ENCODE data around the gene KYNU.

KYNU gene

GRCh38 chr2:143056550-143056949 is 179.1 kb downstream of the KYNU start:
- no peak for TF ChIP-seq GATA3 (IDR thresholded peaks at IDR 0.05; ENCODE audit: low read depth, low read length)
- TF ChIP-seq GATA2 (IDR thresholded peaks at IDR 0.05; ENCODE audit: low read depth, low read length), result no peak

- TF ChIP-seq GATA2 (IDR thresholded peaks at IDR 0.05; ENCODE audit: low read depth, low read length) (no peak), GATA3 (IDR thresholded peaks at IDR 0.05; ENCODE audit: low read depth, low read length) (no peak)
Observed at GRCh38 chr2:143058851-143059250, 181.4 kb downstream of the KYNU start.

GRCh38 chr2:143063612-143064200 is 186.2 kb downstream of the KYNU start:
- TF ChIP-seq GATA3 (IDR thresholded peaks at IDR 0.05; ENCODE audit: low read depth, low read length) (no peak), GATA2 (IDR thresholded peaks at IDR 0.05; ENCODE audit: low read depth, low read length) (no peak)

GRCh38 chr2:143068094-143068493 is 190.6 kb downstream of the KYNU start:
- TF ChIP-seq GATA2 (IDR thresholded peaks at IDR 0.05; ENCODE audit: low read depth, low read length), result no peak
- TF ChIP-seq GATA3 (IDR thresholded peaks at IDR 0.05; ENCODE audit: low read depth, low read length), result no peak

GRCh38 chr2:143068509-143068908 is 191.0 kb downstream of the KYNU start:
- no peak for TF ChIP-seq GATA3 (IDR thresholded peaks at IDR 0.05; ENCODE audit: low read depth, low read length)
- TF ChIP-seq GATA2 (IDR thresholded peaks at IDR 0.05; ENCODE audit: low read depth, low read length), result no peak

GRCh38 chr2:143070704-143071103 is 193.2 kb downstream of the KYNU start:
- TF ChIP-seq GATA3 (IDR thresholded peaks at IDR 0.05; ENCODE audit: low read depth, low read length) (no peak), GATA2 (IDR thresholded peaks at IDR 0.05; ENCODE audit: low read depth, low read length) (no peak)

GRCh38 chr2:143071185-143071876 is 193.9 kb downstream of the KYNU start:
- TF ChIP-seq GATA2 (IDR thresholded peaks at IDR 0.05; ENCODE audit: low read depth, low read length) (no peak), GATA3 (IDR thresholded peaks at IDR 0.05; ENCODE audit: low read depth, low read length) (no peak)

- TF ChIP-seq GATA2 (IDR thresholded peaks at IDR 0.05; ENCODE audit: low read depth, low read length), result no peak
- TF ChIP-seq GATA3 (IDR thresholded peaks at IDR 0.05; ENCODE audit: low read depth, low read length), result no peak
Observed at GRCh38 chr2:143075711-143076110, 198.2 kb downstream of the KYNU start.

GRCh38 chr2:143078104-143078503 is 200.6 kb downstream of the KYNU start:
- no peak for TF ChIP-seq GATA2 (IDR thresholded peaks at IDR 0.05; ENCODE audit: low read depth, low read length)
- no peak for TF ChIP-seq GATA3 (IDR thresholded peaks at IDR 0.05; ENCODE audit: low read depth, low read length)

GRCh38 chr2:143081616-143082015 is 204.2 kb downstream of the KYNU start:
- TF ChIP-seq GATA2 (IDR thresholded peaks at IDR 0.05; ENCODE audit: low read depth, low read length), result no peak
- TF ChIP-seq GATA3 (IDR thresholded peaks at IDR 0.05; ENCODE audit: low read depth, low read length), result no peak

- no peak for TF ChIP-seq GATA3 (IDR thresholded peaks at IDR 0.05; ENCODE audit: low read depth, low read length)
- no peak for TF ChIP-seq GATA2 (IDR thresholded peaks at IDR 0.05; ENCODE audit: low read depth, low read length)
Observed at GRCh38 chr2:143083636-143084035, 206.2 kb downstream of the KYNU start.

- TF ChIP-seq GATA3 (IDR thresholded peaks at IDR 0.05; ENCODE audit: low read depth, low read length) (no peak), GATA2 (IDR thresholded peaks at IDR 0.05; ENCODE audit: low read depth, low read length) (no peak)
Observed at GRCh38 chr2:143084462-143084861, 207.0 kb downstream of the KYNU start.

- TF ChIP-seq GATA2 (IDR thresholded peaks at IDR 0.05; ENCODE audit: low read depth, low read length) (no peak), GATA3 (IDR thresholded peaks at IDR 0.05; ENCODE audit: low read depth, low read length) (no peak)
Observed at GRCh38 chr2:143085125-143085784, 207.8 kb downstream of the KYNU start.

- TF ChIP-seq GATA2 (IDR thresholded peaks at IDR 0.05; ENCODE audit: low read depth, low read length) (no peak), GATA3 (IDR thresholded peaks at IDR 0.05; ENCODE audit: low read depth, low read length) (no peak)
Observed at GRCh38 chr2:143087033-143087432, 209.6 kb downstream of the KYNU start.

GRCh38 chr2:143088388-143088787 is 210.9 kb downstream of the KYNU start:
- TF ChIP-seq GATA2 (IDR thresholded peaks at IDR 0.05; ENCODE audit: low read depth, low read length) (no peak), GATA3 (IDR thresholded peaks at IDR 0.05; ENCODE audit: low read depth, low read length) (no peak)

Data from SH-SY5Y (cell line).